ENCODE measurements around the gene WNT7B.

WNT7B gene

GRCh38 chr22:45884201-45885062, 92.5 kb downstream of the WNT7B start:
- Histone ChIP-seq H3K4me3 (ENCODE audit: low read length) (no peak overlapping the region), H3K4me1 (ENCODE audit: control insufficient read depth, insufficient read depth, low read length) (no peaks in the 10 kb centered on the region), H3K27ac (ENCODE audit: low read depth, low read length) (no peak overlapping the region), H3K27me3 (ENCODE audit: control insufficient read depth, insufficient read depth, low read length) (peaks cover 17% of the 10 kb centered on the region), H3K9ac (ENCODE audit: low read length) (no peak overlapping the region), H3K36me3 (ENCODE audit: control insufficient read depth, insufficient read depth, low read length) (no peaks in the 10 kb centered on the region)

- Histone ChIP-seq H3K9ac (ENCODE audit: low read length) (no peak overlapping the region), H3K4me3 (ENCODE audit: low read length) (no peak overlapping the region), H3K27ac (ENCODE audit: low read depth, low read length) (no peak overlapping the region), H3K36me3 (ENCODE audit: control insufficient read depth, insufficient read depth, low read length) (no peaks in the 10 kb centered on the region), H3K4me1 (ENCODE audit: control insufficient read depth, insufficient read depth, low read length) (no peaks in the 10 kb centered on the region), H3K27me3 (ENCODE audit: control insufficient read depth, insufficient read depth, low read length) (peaks cover 17% of the 10 kb centered on the region)
These were observed 93.2 kb downstream of the WNT7B start for GRCh38 chr22:45883811-45884170.

- no peak overlapping the region for H3K4me3 ChIP-seq (ENCODE audit: low read length)
These were observed 93.8 kb downstream of the WNT7B start for GRCh38 chr22:45882881-45883810.

GRCh38 chr22:45881524-45881875, 95.5 kb downstream of the WNT7B start:
- Histone ChIP-seq H3K27me3 (ENCODE audit: control insufficient read depth, insufficient read depth, low read length) (peaks cover 20% of the 10 kb centered on the region), H3K4me3 (ENCODE audit: low read length) (no peak overlapping the region), H3K36me3 (ENCODE audit: control insufficient read depth, insufficient read depth, low read length) (no peaks in the 10 kb centered on the region), H3K9ac (ENCODE audit: low read length) (no peak overlapping the region), H3K4me1 (ENCODE audit: control insufficient read depth, insufficient read depth, low read length) (no peaks in the 10 kb centered on the region), H3K27ac (ENCODE audit: low read depth, low read length) (no peak overlapping the region)

More at GRCh38 chr22:45882881-45883810, 93.8 kb downstream of the WNT7B start:
- peaks cover 17% of the 10 kb centered on the region for H3K27me3 ChIP-seq (ENCODE audit: control insufficient read depth, insufficient read depth, low read length)
- H3K9ac ChIP-seq (ENCODE audit: low read length), result no peak overlapping the region
- no peak overlapping the region for H3K27ac ChIP-seq (ENCODE audit: low read depth, low read length)
- no peaks in the 10 kb centered on the region for H3K4me1 ChIP-seq (ENCODE audit: control insufficient read depth, insufficient read depth, low read length)
- no peaks in the 10 kb centered on the region for H3K36me3 ChIP-seq (ENCODE audit: control insufficient read depth, insufficient read depth, low read length)

GRCh38 chr22:45880716-45881523, 96.0 kb downstream of the WNT7B start:
- no peaks in the 10 kb centered on the region for H3K36me3 ChIP-seq (ENCODE audit: control insufficient read depth, insufficient read depth, low read length)
- H3K4me3 ChIP-seq (ENCODE audit: low read length), result no peak overlapping the region
- H3K9ac ChIP-seq (ENCODE audit: low read length), result no peak overlapping the region
- H3K4me1 ChIP-seq (ENCODE audit: control insufficient read depth, insufficient read depth, low read length), result no peaks in the 10 kb centered on the region
- H3K27ac ChIP-seq (ENCODE audit: low read depth, low read length), result no peak overlapping the region
- H3K27me3 ChIP-seq (ENCODE audit: control insufficient read depth, insufficient read depth, low read length), result peaks cover 20% of the 10 kb centered on the region

- Histone ChIP-seq H3K36me3 (ENCODE audit: control insufficient read depth, insufficient read depth, low read length) (no peaks in the 10 kb centered on the region), H3K4me3 (ENCODE audit: low read length) (no peak overlapping the region), H3K4me1 (ENCODE audit: control insufficient read depth, insufficient read depth, low read length) (no peaks in the 10 kb centered on the region), H3K9ac (ENCODE audit: low read length) (no peak overlapping the region), H3K27ac (ENCODE audit: low read depth, low read length) (no peak overlapping the region), H3K27me3 (ENCODE audit: control insufficient read depth, insufficient read depth, low read length) (peaks cover 20% of the 10 kb centered on the region)
These were observed 96.8 kb downstream of the WNT7B start for GRCh38 chr22:45880091-45880715.

GRCh38 chr22:45879552-45879949, 97.4 kb downstream of the WNT7B start:
- H3K27me3 ChIP-seq (ENCODE audit: control insufficient read depth, insufficient read depth, low read length), result peaks cover 20% of the 10 kb centered on the region
- H3K4me1 ChIP-seq (ENCODE audit: control insufficient read depth, insufficient read depth, low read length), result no peaks in the 10 kb centered on the region
- H3K4me3 ChIP-seq (ENCODE audit: low read length), result no peak overlapping the region
- no peak overlapping the region for H3K27ac ChIP-seq (ENCODE audit: low read depth, low read length)
- H3K36me3 ChIP-seq (ENCODE audit: control insufficient read depth, insufficient read depth, low read length), result no peaks in the 10 kb centered on the region
- H3K9ac ChIP-seq (ENCODE audit: low read length), result no peak overlapping the region

- Histone ChIP-seq H3K9ac (ENCODE audit: low read length) (no peak overlapping the region), H3K27ac (ENCODE audit: low read depth, low read length) (no peak overlapping the region), H3K27me3 (ENCODE audit: control insufficient read depth, insufficient read depth, low read length) (peaks cover 20% of the 10 kb centered on the region), H3K36me3 (ENCODE audit: control insufficient read depth, insufficient read depth, low read length) (no peaks in the 10 kb centered on the region), H3K4me3 (ENCODE audit: low read length) (no peak overlapping the region), H3K4me1 (ENCODE audit: control insufficient read depth, insufficient read depth, low read length) (no peaks in the 10 kb centered on the region)
These were observed 97.9 kb downstream of the WNT7B start for GRCh38 chr22:45878901-45879551.

- Histone ChIP-seq H3K4me1 (ENCODE audit: control insufficient read depth, insufficient read depth, low read length) (no peaks in the 10 kb centered on the region), H3K9ac (ENCODE audit: low read length) (no peak overlapping the region), H3K27ac (ENCODE audit: low read depth, low read length) (no peak overlapping the region), H3K36me3 (ENCODE audit: control insufficient read depth, insufficient read depth, low read length) (no peaks in the 10 kb centered on the region), H3K27me3 (ENCODE audit: control insufficient read depth, insufficient read depth, low read length) (peaks cover 20% of the 10 kb centered on the region), H3K4me3 (ENCODE audit: low read length) (no peak overlapping the region)
These were observed 98.7 kb downstream of the WNT7B start for GRCh38 chr22:45878051-45878781.

- H3K27me3 ChIP-seq (ENCODE audit: control insufficient read depth, insufficient read depth, low read length), result peaks cover 17% of the 10 kb centered on the region
- no peak overlapping the region for H3K4me3 ChIP-seq (ENCODE audit: low read length)
- no peaks in the 10 kb centered on the region for H3K4me1 ChIP-seq (ENCODE audit: control insufficient read depth, insufficient read depth, low read length)
- H3K36me3 ChIP-seq (ENCODE audit: control insufficient read depth, insufficient read depth, low read length), result no peaks in the 10 kb centered on the region
- H3K9ac ChIP-seq (ENCODE audit: low read length), result no peak overlapping the region
- no peak overlapping the region for H3K27ac ChIP-seq (ENCODE audit: low read depth, low read length)
These were observed 99.3 kb downstream of the WNT7B start for GRCh38 chr22:45877651-45878050.

- Histone ChIP-seq H3K4me1 (ENCODE audit: control insufficient read depth, insufficient read depth, low read length) (no peaks in the 10 kb centered on the region), H3K4me3 (ENCODE audit: low read length) (no peak overlapping the region), H3K9ac (ENCODE audit: low read length) (no peak overlapping the region), H3K27ac (ENCODE audit: low read depth, low read length) (no peak overlapping the region), H3K27me3 (ENCODE audit: control insufficient read depth, insufficient read depth, low read length) (peaks cover 13% of the 10 kb centered on the region), H3K36me3 (ENCODE audit: control insufficient read depth, insufficient read depth, low read length) (no peaks in the 10 kb centered on the region)
These were observed 100.0 kb downstream of the WNT7B start for GRCh38 chr22:45877036-45877380.

Measured in rectal smooth muscle tissue (tissue), 1 donor.